ENCODE data around the gene PTER. TPM values are rescaled to one million over a fixed set of nuclear protein-coding genes. Genes with fewer than 3 reads are reported as not detected.

Gene PTER
- total and polyA plus RNA-seq, 2 of the 4 experiments (the other 2 are of a cell fraction) = 1.9 to 5.0 TPM

DNA sequence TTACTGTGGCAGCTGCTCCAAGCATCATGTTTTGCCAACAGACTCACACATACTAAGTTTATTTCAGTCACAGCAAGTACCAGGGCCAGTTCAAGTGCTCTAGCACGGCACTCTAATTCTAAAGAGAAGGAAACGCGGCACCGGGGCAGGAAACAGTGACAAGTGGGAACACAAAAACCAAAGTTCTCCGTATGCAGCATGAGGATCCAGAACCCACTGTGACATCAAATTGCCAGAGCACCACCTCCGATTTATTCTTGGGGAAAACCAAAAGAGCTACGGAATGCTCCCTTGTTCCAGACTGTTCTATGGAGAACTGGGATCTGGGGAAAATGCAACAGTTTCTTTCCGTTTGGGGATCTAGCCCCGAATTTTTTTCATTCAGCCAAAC, 448 bp upstream of the PTER start:
- no peak overlapping the region for H3K18ac ChIP-seq (ENCODE audit: low read depth, low read length)
- peak; percentile 7; the same call in 1 of the 2 replicates for ATAC-seq (ENCODE audit: low read depth)
- H2AFZ ChIP-seq (replicated peaks; ENCODE audit: low read length, poor library complexity) = peak overlapping the region; percentile 95
- in situ Hi-C loops (cut with MboI; ENCODE audit: low sequenced_read_pairs) (no loop called here), dilution Hi-C loops (cut with HindIII; ENCODE audit: low sequenced_read_pairs, unreplicated experiment) (no loop called here), intact Hi-C loops (cut with micrococcal nuclease) (no loop called here)
- H4K20me1 ChIP-seq (ENCODE audit: insufficient read depth, low read length) = no peaks in the 10 kb centered on the region
- H3K14ac ChIP-seq (replicated peaks; ENCODE audit: low read depth, low read length) = no peak overlapping the region
- H3K9me1 ChIP-seq (ENCODE audit: insufficient read depth, low read length) = no peaks in the 10 kb centered on the region
- H3K9ac ChIP-seq (ENCODE audit: low read depth, low read length) = no peak overlapping the region
- 0% methylated on average over 4 of the region's 9 CpGs; no CpG with 5 or more reads in 1 of the 2 experiments for WGBS, 2 experiments (ENCODE audit: extremely low coverage in 2 of 2, insufficient read length in 1 of 2)
- no peak overlapping the region for H3K4ac ChIP-seq (ENCODE audit: low read depth, low read length)
- no peak overlapping the region for H3K56ac ChIP-seq (ENCODE audit: extremely low read depth, insufficient read depth, low read length)
- no peak overlapping the region for H3K27ac ChIP-seq (ENCODE audit: insufficient read depth, low read length)
- H2BK5ac ChIP-seq (ENCODE audit: low read depth, low read length, poor library complexity, severe bottlenecking) = no peak overlapping the region
- H2BK120ac ChIP-seq (ENCODE audit: low read depth, low read length) = no peak overlapping the region
- no peaks in the 10 kb centered on the region for H3K27me3 ChIP-seq (ENCODE audit: control insufficient read depth, insufficient read depth, low read length)
- H2BK20ac ChIP-seq (ENCODE audit: low read depth, low read length) = no peak overlapping the region
- no peak overlapping the region for H2AK9ac ChIP-seq (replicated peaks; ENCODE audit: low read depth, low read length, poor library complexity)
- BruUV-seq (replicated peaks) = no TSS peak
- no peaks in the 10 kb centered on the region for H3K9me3 ChIP-seq (ENCODE audit: control insufficient read depth, insufficient read depth, low read length)
- CTCF ChIA-PET = no interaction called here
- no peak overlapping the region for H4K91ac ChIP-seq (ENCODE audit: insufficient read depth, low read depth, low read length)
- no peak for DNase-seq
- POLR2A ChIA-PET (ENCODE audit: unreplicated experiment) = no interaction called here
- no peak overlapping the region for H4K8ac ChIP-seq (ENCODE audit: low read depth in 2 of 2, low read length in 2 of 2)
- no peak overlapping the region for H3K23ac ChIP-seq (ENCODE audit: low read depth, low read length)
- no peak overlapping the region for H2BK15ac ChIP-seq (ENCODE audit: low read depth, low read length)
- no peak overlapping the region for H4K5ac ChIP-seq (ENCODE audit: low read depth, low read length)
- no peak overlapping the region for H2AK5ac ChIP-seq (ENCODE audit: low read depth, low read length)
- H3K4me1 ChIP-seq (ENCODE audit: control insufficient read depth, insufficient read depth, low read length) = no peaks in the 10 kb centered on the region
- H3K79me1 ChIP-seq (ENCODE audit: low read depth in 1 of 2, low read length in 2 of 2) = no peaks in the 10 kb centered on the region
- H3K4me2 ChIP-seq (ENCODE audit: low read depth, low read length) = peak overlapping the region; percentile 81
- H3K36me3 ChIP-seq (ENCODE audit: control insufficient read depth, insufficient read depth, low read length) = no peaks in the 10 kb centered on the region
- H3K4me3 ChIP-seq (ENCODE audit: insufficient read depth, low read depth, low read length) = peak overlapping the region; percentile 52
- TF ChIP-seq CHD1 (IDR thresholded peaks at IDR 0.05; ENCODE audit: low read depth, low read length) (no peak), POLR2A (IDR thresholded peaks at IDR 0.05; ENCODE audit: low read depth, low read length) (no peak), RFX5 (IDR thresholded peaks at IDR 0.05; ENCODE audit: low read depth, low read length) (no peak), RCOR1 (IDR thresholded peaks at IDR 0.05; ENCODE audit: insufficient replicate concordance, low read length) (no peak), RAD21 (IDR thresholded peaks at IDR 0.05; ENCODE audit: low read length) (no peak), MAFK (IDR thresholded peaks at IDR 0.05; ENCODE audit: low read depth, low read length) (no peak), BHLHE40 (IDR thresholded peaks at IDR 0.05; ENCODE audit: low read depth, low read length) (no peak), MXI1 (IDR thresholded peaks at IDR 0.05; ENCODE audit: borderline replicate concordance, low read depth, low read length) (no peak), NFE2L2 (IDR thresholded peaks at IDR 0.05; ENCODE audit: low read depth, low read length) (no peak), FOS (IDR thresholded peaks at IDR 0.05; ENCODE audit: low read depth, low read length) (no peak), MAZ (IDR thresholded peaks at IDR 0.05; ENCODE audit: borderline replicate concordance, low read depth, low read length) (no peak), CEBPB (IDR thresholded peaks at IDR 0.05; ENCODE audit: low read depth, low read length) (no peak), SMC3 (IDR thresholded peaks at IDR 0.05; ENCODE audit: low read depth, low read length) (no peak)
- TF ChIP-seq, protein P1, sequence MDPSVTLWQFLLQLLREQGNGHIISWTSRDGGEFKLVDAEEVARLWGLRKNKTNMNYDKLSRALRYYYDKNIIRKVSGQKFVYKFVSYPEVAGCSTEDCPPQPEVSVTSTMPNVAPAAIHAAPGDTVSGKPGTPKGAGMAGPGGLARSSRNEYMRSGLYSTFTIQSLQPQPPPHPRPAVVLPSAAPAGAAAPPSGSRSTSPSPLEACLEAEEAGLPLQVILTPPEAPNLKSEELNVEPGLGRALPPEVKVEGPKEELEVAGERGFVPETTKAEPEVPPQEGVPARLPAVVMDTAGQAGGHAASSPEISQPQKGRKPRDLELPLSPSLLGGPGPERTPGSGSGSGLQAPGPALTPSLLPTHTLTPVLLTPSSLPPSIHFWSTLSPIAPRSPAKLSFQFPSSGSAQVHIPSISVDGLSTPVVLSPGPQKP (IDR thresholded peaks at IDR 0.05; ENCODE audit: borderline replicate concordance, low read depth, low read length) = no peak
- TF ChIP-seq, protein P2, sequence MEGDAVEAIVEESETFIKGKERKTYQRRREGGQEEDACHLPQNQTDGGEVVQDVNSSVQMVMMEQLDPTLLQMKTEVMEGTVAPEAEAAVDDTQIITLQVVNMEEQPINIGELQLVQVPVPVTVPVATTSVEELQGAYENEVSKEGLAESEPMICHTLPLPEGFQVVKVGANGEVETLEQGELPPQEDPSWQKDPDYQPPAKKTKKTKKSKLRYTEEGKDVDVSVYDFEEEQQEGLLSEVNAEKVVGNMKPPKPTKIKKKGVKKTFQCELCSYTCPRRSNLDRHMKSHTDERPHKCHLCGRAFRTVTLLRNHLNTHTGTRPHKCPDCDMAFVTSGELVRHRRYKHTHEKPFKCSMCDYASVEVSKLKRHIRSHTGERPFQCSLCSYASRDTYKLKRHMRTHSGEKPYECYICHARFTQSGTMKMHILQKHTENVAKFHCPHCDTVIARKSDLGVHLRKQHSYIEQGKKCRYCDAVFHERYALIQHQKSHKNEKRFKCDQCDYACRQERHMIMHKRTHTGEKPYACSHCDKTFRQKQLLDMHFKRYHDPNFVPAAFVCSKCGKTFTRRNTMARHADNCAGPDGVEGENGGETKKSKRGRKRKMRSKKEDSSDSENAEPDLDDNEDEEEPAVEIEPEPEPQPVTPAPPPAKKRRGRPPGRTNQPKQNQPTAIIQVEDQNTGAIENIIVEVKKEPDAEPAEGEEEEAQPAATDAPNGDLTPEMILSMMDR (conservative IDR thresholded peaks at IDR 0.05; ENCODE audit: low read depth, low read length) = no peak
